GM19397 (cell line): Measurements from ENCODE around the gene ARID5A.
"Not testable (repeated sequence)": the region's sequence is repeated elsewhere in the genome, so short reads cannot be mapped to it uniquely, and the experiment has no call there.

Experiments used
- ATAC-seq: cut with Tn5 transposase; IDR thresholded peaks from one replicate; pipeline ENCODE4 v1.9.1; 2021; ENCODE audit warnings: mild to moderate bottlenecking, moderate library complexity; ENCODE audit not compliant: unreplicated experiment

Gene ARID5A

DNA sequence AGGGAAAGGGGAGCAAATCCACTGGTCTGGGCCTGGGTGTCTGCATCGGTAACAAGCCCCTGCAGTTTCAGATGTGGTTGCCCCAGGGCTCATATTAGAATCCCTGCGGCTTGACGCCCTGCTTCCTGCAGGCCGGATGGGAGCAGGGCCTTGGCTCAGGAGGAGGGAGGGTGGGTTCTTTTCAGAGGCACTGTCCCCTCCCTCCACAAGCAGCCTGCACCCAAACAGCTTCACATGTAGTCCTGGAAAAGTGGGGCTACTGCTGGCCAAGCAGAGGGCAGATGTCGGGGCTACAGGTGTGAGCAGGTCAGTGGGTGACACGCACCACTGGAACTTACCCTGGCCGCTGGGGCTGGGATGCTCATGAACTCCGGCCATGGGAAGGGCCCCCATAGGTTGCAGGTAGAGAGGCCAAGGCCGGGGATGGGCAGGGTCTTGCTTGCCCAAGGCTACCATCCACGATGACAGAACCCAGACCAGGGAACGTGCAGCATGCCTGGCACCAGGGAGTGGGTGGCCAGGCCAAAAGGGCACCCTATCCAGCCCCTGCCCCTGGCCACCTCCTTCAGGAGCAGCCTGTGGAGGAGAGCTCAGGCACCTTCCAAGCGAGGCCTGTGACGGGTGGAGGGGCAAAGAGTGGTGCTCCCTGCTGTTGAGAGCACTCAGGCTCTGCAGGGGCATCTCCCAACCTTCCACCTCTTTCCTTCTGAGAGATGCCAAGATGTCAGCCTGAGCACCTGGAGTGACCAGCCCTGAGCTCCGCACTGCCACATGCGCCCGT lies 16.8 kb downstream of the ARID5A start:
- no peak for ATAC-seq

DNA sequence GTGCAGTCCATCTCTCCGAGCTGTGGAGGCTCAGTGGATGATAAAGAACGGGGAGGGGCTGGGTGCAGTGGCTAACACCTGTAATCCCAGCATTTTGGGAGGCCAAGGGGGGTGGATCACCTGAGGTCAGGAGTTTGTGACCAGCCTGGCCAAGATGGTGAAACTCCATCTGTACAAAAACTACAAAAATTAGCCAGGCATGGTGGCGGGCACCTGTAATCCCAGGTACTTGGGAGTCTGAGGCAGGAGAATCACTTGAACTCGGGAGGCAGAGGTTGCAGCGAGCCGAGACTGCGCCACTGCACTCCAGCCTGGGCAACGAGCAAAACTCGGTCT lies 17.4 kb downstream of the ARID5A start:
- not testable (repeated sequence) for ATAC-seq

DNA sequence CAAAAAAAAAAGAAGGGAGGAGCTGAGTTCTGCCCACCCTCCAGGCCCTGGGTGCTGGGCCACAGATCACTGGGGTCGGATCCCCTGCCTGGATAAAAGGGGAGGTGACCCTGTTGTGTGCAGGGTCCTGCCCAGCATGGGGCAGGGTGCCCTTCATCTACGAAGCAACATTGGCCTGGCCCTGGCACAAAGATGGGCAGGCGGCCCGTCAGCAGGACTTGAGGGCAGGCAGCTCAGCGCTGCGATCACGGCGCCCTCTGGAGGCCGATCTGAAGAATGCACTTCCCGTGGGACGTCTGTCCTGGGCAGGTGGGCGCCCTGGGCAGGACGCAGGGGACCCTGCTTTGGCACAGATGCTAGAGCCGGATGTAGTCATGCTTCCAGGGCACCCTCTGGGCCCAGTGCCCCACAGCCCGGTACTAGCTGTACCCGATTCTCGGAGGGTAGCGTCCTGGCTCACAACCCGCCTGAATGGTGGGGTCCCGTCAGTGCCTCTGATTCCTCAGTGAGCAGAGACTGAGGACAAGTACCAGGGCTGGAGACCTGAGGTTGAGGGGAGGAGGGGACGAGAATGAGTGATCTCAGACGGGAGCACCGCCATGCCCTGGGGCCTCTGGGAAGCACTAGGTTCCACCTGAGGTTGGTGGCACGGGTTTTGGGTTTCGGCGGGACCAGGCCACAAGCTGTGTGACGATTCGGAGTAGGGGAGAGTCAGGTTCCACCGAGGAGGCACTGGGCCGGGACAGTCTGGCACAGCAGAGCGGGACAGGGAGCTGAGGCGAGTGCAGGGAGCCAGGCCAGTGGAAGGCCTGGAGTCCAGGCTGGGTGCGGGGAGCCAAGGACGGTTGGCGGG lies 18.0 kb downstream of the ARID5A start:
- ATAC-seq: no peak

DNA sequence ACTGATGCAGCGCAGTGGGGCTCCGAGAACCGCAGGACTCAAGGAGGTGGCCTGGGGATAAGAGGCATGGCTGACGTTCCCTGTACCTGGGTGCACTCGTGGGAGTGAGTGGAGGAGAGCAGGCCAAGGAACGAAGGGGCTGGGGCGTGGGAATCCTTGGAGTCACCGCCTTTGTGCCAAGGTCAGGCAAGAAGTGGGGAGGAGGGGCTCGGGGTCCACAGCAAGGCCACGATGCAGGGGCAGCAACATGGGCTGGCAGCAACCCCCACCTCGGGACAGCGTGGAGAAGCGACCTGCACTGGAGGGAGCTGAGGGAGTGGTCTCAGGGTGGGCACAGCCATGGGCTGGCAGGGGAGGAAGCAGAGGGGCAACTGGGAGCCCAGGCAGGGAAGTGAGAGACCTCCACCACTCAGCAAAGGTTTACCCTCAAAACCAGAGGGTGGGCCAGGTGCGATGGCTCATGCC lies 18.6 kb downstream of the ARID5A start:
- no peak for ATAC-seq

DNA sequence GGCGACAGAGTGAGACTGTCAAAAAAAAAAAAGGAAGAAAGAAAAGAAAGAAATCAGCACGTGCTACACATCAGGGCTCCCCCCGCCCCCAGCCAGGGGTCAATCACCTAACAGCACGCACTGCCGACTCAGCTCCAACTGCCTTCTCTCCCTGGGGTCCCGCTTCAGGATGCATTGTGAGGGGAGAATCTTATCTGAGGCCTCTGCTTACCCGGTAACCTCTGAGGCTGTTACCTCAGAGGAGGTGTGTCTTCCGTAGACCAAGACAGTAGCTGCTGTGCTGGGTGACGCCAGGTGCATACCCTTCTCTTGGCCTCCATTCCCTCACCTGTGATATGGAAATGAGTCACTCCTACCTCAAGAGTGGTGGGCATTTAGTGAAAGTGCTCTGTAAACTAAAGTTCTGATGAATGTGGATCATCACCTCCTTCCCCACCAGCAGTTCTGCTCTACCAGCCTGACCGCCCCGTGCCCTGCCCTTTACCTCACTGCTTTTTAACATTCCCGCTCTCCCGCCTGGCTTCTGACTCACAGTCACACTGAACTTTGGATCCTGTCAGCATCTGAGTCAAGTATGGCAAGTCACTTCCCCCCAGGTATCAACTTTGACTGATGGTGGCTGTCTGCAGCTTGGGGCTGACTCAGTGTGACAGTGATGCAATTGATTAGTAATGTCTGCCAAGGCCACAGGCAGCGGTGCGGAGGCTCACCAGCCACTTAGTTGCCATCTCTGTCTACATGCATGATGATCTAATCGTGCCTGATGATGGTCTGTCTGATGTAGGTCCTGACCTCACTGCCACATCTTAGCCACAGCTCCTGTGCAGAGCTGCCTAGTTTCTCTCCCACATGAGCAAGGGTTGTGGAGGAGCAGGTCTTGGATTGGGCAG lies 20.1 kb downstream of the ARID5A start:
- no peak for ATAC-seq

DNA sequence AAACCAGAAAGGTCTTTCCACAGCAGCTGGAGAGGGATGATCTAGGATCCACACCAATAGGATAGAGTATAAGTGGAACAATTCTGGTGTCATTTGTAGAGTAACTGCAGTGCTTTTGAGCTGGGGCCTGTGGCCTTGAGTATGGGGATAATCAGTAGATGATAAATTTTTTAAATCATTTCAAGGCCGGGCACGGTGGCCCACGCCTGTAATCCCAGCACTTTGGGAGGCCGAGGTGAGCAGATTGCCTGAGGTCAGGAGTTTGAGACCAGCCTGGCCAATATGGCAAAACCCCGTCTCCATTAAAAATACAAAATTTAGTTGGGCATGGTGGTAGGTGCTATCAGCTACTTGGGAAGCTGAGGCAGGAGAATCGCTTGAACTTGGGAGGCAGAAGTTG lies 20.9 kb downstream of the ARID5A start:
- ATAC-seq: not testable (repeated sequence)

DNA sequence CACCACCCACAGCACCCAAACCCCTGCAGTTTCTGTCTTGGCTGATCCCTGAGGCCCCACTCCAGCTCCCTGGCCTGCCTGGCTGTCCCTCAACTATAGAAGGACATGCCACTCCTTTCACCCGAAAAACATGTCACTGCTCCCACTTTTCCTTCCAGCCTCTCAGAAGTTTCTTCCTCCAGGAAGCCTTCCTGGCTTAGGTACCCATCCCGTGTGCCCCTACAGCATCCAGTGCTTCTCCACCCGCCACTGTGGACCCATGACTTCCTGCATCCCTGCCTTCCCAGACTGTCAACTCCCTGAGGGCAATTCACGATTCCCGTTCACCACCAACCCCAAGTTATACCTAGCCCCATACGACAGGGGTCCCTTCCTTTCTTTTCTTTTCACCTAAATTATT lies 21.5 kb downstream of the ARID5A start:
- no peak for ATAC-seq

DNA sequence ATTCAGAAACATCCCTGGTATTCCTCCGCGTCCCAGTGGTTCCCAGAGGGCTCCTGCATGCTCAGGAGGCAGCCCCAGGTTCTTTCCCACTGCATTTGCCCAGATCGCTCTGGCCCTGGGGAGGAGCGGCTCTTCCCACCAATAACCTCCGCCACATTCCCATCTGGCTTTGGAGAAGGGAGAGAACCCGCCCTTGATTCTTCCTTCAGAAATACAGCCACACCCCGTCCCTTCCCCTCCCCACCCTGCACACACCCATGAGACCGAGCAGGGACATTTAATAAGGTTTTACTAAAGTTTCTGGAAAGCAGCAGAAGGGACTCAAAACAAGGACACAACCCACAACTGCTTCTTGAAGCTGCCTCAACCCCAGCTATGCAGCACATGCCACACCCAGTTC lies 21.9 kb downstream of the ARID5A start:
- no peak for ATAC-seq

DNA sequence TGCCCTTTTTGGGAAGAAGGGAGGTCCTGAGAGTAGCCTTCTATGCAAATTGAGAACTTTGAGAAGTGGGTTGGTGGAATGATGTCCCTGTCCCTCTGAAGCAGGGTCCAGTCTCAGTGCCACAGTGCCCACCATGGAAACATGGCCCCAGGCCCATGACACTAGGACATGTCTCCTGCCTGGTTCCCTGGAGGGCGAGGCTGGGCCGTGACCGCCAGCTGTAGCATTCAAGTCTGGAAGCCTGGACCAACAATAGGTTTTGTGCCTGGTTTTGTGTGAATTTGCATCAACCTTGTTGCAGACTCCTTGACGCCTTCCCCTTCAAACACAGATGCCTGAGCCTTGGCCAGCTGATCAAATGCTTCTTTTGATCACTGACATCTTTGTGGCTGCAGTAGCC lies 27.5 kb downstream of the ARID5A start:
- no peak for ATAC-seq

DNA sequence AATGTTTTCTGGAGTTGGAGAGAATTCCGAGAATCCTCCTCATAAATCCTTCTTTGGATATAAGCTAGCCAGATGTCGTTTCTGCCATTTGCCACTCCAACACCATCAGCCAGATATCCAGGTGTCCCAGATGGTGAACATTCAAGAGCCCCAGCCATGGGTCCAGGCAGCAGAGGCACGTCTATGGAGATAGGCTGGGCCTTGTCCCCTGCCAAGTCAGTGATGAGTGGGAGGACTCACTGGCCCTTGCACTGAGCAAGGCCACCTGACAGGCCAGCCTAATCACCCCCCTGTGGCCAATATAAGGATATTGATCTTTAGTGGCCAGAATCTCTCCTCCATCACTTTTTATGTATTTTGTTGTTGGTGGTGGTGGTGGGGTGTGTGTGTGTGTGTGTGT lies 28.0 kb downstream of the ARID5A start:
- ATAC-seq: no peak

DNA sequence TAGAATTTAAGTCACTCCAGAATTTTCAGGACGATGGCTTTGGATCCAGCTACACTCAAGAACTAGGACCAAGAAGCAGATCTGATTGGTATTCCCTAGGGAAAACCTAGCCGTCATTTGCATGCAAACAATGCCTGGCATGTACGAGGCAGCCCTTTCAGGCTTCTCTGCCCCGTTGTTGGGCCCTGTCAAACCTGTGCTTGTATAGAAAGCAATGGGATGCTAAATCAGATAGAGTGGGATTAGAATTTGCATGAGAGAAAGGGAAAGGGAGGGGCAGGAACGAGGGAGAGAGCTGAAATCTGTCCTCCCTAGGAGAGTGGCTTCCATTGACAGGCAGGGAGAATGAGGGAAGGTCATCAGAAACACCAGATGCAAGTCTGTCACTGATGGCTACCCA lies 28.6 kb downstream of the ARID5A start:
- ATAC-seq: no peak

DNA sequence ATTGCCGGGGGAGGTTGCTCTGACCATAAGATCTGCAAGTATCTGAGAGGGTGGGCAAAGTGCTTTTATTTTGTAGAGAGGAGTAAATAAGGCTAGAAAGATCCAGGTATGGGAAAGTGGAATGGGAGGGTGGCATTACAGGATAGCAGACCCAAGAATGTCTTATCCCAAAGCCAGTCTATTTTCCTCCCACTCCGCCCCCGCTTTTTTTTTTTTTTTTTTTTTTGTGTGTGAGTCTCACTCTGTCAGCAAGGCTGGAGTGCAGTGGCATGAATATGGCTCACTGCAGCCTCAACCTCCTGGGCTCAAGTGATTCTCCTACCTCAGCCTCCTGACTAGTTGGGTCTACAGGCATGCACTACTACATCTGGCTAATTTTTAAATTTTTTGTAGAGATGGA lies 31.5 kb downstream of the ARID5A start:
- ATAC-seq: no peak

DNA sequence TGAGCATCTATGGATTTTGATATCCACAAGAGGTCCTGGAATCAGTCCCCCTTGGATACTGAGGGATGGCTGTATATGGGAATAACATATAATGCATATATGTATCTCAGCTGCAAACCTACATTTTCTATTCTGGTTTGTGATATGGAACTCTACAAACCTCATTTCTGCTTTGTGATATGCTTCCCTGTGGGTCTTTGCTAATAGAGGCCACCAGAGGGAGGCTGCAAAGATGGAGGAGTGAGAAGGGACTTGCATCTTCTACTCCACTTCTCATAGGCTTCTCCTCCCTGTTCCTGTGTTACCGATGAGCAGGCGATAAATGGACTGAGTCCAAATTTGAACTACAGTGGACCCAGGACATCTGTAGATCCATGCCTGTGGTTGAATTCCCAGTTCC lies 37.8 kb downstream of the ARID5A start:
- no peak for ATAC-seq

DNA sequence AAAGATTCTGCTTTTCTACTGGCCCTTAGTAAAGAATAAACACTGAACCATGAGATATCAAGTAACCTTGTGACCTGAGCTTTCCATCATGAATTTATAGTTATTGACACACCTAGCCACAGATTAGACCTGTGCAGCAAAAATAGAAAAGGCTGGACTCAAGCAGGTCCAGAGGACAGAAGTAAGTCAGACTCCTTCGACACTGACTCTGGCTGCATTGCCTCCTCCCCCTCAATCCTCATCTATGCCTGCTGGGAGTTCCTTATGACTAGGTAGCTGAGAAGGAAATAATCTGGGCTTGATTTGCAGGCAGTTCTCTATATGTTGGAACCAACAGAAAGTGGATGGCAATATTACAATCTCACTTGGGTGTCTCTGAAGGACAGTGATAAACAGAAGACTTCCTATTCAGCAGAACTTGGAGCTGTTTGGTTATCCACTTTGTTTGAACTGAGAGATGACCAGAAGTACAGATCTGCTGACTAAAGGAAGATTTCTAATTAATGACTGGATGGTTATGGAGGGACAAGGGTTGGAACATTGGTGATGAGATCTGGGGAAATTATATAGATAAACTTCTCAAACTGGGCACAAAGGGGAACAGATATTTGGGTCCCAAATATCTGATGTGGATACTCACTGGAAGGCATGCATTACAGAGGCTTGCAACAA lies 39.4 kb downstream of the ARID5A start:
- ATAC-seq: no peak

DNA sequence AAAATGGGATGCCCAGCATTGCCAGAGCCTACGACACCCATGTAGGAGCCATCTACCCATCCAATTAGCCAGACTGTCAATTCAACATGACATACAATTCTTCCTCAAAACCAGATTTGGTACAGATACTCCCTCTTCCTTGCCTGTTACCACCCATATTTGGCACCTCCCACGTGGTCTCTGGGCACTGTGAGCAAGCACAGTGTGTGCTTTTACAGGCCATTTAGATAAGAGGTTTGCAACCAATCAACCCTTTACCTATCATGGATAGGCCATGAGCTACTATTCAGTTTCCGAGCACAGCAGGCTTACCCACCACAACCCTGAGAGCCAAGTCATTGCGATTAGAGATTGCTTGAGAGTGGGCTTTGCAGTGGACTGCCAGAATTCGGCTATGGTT lies 40.9 kb downstream of the ARID5A start:
- no peak for ATAC-seq

DNA sequence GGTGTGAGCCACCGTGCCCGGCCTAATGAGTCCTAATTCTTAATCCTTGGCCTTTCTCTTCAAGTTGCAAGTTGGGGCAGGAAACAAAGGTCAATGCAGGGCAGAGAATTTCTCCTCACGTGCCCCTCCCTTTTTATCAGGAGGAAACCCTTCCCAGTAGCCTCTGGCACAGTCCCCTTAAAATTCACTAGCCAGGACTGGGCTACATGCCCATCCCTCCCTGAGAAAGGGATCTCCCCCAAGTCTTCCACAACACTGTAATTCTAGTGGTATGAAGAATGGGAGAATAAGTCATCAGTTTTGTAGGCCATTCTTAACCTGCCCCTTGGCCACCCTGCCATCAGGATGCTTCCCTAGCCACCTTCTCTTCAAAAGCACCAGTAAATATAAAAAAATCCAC lies 42.2 kb downstream of the ARID5A start:
- no peak for ATAC-seq

DNA sequence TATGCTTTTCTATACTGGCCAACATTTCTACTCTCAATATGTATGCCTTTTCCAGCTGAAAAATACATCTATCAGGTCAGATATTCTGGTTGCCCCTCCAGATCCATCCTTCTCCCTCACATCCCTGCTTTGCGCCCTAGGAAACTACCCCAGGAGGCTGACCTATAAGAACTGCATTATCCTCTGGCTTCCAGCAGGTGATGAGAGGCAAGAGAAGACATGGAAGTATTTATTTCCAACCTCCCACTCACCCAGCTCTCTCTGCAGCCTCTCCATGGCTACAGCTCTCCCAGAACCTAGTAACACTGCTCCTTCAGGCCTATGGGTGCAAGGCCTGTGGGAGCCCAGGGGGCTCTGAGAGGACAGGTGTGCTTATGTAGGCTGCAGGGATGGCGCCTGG lies 42.9 kb downstream of the ARID5A start:
- no peak for ATAC-seq

DNA sequence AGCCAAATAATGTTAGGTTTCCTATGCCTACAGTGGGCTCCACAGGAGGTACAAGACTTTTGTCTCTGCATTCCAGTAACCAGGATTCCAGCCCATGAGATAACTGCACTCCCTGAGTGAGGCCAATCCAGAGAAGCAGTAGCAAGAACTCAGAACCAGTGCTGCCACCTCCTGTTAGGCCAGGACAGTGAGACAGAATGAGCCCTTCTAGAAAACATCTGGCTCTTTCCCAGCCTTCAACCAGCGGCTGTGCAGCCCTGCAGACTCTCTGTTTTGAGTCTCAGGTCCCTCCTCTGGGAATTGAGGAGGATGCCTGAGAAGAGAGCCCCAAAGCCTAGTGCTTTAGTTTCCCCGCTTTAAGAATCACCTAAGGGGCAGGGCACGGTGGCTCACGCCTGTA lies 44.2 kb downstream of the ARID5A start:
- ATAC-seq: no peak

DNA sequence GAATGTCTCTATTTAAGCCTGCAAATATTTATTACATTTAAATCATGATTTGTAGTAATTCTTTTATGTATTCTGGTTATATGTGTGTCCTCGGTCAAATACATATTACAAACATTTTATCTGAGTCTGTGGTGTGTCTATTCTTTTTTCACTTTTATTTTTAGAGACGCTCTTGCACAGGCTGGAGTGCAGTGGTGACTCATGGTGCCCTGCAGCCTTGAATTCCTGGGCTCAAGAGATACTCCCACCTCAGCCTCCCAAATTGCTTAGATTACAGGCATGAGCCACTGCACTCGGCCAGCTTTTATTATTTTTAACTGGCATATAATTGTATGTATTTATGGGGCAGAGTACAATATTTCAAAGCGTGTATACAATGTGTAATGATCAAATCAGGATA lies 47.5 kb downstream of the ARID5A start:
- no peak for ATAC-seq

DNA sequence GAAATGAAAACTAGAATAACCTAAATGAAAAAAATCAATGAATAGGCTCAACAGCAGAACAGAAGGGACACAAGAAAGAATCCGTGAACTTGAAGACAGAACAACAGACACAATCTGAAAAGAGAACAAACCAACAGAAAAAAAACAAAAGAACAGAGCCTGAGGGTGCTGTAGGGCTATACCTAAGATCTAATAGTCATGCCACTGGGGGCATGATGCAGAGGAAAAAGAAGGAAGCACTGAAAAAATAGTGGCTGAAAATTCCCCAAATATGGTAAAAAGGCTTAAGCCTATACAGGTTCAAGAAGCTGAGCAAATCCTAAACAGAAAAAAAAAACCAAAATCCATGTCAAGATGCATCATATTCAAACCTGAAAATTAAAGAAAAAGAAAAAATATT lies 51.3 kb downstream of the ARID5A start:
- no peak for ATAC-seq

DNA sequence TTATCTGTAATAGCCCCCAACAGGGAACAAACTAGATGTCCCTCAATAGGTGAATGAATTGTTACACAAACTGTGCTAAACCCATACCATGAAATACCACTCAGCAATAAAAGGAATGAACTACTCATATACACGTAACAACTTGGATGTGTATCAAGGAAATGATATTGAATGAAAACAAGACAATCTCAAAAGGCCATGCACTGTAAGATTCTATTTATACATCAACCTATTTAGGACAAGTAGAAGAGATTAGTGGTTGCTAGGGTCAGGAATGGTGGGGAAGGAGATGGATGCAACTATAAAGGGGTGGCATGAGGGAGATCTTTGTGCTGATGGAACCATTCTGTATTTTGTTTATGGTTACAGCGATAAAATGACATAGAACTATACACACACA lies 54.5 kb downstream of the ARID5A start:
- ATAC-seq: no peak
